AG09309 (cell line): ENCODE measurements around the gene IL12A.

Source experiments
- DNase-seq: peaks from one replicate; pipeline ENCODE4 v3.0.0-alpha.2; 2010; ENCODE audit warnings: low read depth
- H3K4me3 ChIP-seq: 2 replicates; pipeline ENCODE4 v1.5.1; 2011; ENCODE audit warnings: mild to moderate bottlenecking, low read depth, low read length, moderate library complexity; ENCODE audit not compliant: control insufficient read depth
- TF ChIP-seq, protein P1 (sequence below): IDR thresholded peaks from 2 replicates; pipeline ENCODE4 v1.5.1; 2011; ENCODE audit warnings: mild to moderate bottlenecking, low read depth, low read length, inconsistent platforms; ENCODE audit not compliant: insufficient read depth, control insufficient read depth; ENCODE audit errors: missing control alignments

Gene IL12A

DNA sequence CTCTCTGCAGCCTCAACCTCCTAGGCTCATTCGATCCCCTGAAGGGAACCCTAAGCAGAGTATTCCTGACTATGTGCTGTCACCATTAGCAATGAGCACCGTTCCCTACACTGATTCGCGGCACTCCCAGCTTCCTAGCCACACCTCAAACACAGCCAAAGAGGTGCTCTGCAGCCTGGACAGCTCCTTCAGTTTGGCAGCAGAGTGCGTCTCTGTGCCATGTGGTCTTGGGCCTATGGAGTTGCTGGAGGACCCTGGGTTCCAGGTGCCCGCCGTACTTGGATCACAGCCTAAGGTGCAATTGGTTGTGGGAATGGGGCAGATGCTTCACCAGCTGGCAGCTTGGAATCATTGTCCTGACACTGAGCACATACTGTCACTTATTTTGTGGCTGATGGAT is 17.3 kb upstream of the IL12A start:
- TF ChIP-seq, protein P1, sequence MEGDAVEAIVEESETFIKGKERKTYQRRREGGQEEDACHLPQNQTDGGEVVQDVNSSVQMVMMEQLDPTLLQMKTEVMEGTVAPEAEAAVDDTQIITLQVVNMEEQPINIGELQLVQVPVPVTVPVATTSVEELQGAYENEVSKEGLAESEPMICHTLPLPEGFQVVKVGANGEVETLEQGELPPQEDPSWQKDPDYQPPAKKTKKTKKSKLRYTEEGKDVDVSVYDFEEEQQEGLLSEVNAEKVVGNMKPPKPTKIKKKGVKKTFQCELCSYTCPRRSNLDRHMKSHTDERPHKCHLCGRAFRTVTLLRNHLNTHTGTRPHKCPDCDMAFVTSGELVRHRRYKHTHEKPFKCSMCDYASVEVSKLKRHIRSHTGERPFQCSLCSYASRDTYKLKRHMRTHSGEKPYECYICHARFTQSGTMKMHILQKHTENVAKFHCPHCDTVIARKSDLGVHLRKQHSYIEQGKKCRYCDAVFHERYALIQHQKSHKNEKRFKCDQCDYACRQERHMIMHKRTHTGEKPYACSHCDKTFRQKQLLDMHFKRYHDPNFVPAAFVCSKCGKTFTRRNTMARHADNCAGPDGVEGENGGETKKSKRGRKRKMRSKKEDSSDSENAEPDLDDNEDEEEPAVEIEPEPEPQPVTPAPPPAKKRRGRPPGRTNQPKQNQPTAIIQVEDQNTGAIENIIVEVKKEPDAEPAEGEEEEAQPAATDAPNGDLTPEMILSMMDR = no peak
- H3K4me3 ChIP-seq = no peak overlapping the region
- DNase-seq = no peak

DNA sequence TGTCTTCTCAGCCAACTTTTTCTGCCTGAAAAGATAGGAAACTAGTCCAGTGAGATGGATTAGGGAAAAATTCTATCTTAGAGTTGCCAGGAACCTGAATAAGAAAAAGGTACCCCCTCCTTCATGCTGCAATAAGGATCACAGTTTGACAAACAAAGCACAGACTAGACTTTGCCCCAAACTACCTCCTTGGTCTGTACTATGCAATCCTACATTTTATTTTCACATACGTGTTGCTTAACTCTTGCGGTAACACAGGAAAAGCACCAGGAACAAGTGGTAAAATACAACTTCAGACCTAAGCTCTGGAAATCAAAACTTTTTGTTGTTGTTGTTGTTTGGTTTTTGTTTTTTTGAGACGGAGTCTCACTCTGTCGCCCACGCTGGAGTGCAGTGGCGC is 11.3 kb upstream of the IL12A start:
- H3K4me3 ChIP-seq = no peak overlapping the region
- no peak for DNase-seq
- TF ChIP-seq, protein P1 = no peak

DNA sequence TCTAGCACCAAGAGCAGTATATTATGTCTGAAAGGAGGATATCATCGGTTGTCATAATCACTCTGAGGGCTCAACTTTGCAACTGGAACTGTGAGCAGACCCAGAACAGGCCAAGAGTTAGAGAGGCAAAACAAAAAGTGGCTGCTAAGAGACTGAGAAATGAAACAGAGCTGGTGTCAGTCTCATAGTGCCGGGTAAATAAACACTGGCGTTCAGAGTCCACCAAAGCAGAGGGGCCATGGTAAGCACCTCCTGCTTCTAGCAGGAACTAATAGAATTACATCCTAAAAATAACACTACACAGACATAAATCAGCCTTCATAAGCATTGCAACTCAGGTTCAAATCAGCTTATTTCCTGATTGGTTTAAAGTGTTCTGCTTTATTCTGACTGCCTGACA is 10.3 kb upstream of the IL12A start:
- TF ChIP-seq, protein P1 = no peak
- no peak overlapping the region for H3K4me3 ChIP-seq
- no peak for DNase-seq

DNA sequence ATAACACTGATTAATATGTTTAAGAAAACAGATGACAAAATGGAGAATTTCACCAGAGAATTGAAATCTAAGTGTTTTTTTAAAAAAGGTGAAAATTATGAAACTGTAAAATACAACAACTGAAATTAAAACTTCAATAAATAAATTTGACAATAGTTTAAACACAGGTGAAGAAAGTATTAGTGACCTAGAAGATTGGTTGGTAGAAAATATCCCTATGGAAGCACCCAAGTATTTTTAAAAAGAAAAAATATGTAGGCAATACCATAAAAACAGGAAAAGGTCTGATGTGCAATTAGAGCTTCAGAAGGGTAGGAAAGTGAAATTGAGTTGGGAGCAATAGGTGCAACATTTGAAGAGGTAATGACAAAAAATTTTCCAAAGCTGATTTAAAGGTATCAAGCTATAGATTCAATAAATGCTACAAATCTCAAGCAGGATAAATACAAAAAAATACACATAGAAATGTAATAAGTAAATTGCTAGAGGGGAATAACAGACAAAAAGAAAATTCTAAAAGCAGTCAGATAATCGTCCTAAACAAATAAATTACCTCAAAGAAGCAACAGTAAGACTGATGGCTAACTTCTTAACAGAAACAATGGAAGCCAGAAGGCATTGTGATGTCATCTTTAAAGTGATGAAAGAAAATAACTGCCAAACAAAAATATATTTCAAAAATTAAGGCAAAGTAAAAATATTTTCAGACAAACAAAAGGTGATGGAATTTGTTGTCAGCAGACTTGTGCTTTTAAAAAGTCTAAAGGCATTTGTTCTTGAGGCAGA is 9.5 kb upstream of the IL12A start:
- TF ChIP-seq, protein P1 = no peak
- no peak overlapping the region for H3K4me3 ChIP-seq
- DNase-seq = no peak

DNA sequence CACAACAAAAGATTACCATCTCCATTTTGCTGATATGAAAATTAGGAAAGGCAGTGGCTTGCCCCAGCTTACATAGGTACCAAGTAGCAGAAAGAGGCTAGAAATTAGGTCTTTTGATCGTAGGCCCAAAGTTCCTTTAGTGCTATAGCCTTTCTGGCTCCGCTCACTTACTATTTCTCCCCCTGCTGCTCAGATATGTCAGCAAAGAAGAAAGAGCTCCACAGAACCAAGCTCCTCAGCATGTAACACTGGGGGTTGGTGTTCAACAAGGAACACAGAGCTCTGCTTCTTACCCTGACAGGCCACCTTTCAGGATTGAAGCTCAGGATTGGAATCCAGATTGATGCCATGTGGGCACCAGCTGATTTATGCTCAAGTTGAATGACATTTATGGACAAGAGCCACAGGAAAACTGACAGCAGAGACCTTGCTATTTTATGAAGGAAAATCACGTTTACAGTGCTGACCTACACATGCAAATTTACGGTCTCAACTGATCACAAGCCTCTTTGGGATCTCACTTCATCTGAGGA is 6.1 kb upstream of the IL12A start:
- no peak for DNase-seq
- TF ChIP-seq, protein P1 = no peak
- no peak overlapping the region for H3K4me3 ChIP-seq

DNA sequence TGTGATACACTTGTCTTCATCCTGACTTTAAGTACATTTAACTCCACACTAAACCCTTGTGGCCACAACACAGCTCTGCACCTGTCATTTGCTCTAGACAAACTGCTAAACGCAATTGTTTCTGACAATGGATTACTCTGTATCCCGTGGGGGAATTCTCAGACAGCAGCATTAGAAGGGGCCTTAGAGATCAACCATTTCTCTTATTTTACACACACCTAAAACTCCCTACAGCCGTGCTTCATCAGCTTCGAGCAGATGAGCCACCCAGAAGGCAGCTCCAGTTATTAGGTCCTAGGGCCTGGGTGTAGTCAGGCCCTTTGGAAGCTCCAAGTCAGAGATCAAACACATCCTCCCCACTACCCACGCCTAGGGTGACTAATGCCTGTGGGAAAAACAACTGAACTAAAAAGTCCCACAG is 1.3 kb upstream of the IL12A start:
- no peak for DNase-seq
- no peak overlapping the region for H3K4me3 ChIP-seq
- TF ChIP-seq, protein P1 = peak; percentile 39
